GM23338 (cell line): ENCODE results near the gene SMOC2. TPM values are rescaled to one million over a fixed set of nuclear protein-coding genes. Genes with fewer than 3 reads are reported as not detected.

Source experiments
- ATAC-seq: fragments of 200-7000 bp; cut with Tn5 transposase; 3 replicates; pipeline ENCODE4 v1.9.1; 2020
- DNase-seq: peaks from one replicate; pipeline ENCODE4 v3.0.0-alpha.2; 2015; ENCODE audit warnings: low spot score
- H2AFZ ChIP-seq: fragments of 200-600 bp; sonication (generic); 2 replicates; pipeline ENCODE4 v1.8.0; 2016; ENCODE audit warnings: antibody characterized with exemption, mild to moderate bottlenecking, moderate library complexity
- H3F3A ChIP-seq: fragments of 200-600 bp; sonication (generic); replicated peaks from 2 replicates; pipeline ENCODE4 v1.8.0; 2017; ENCODE audit warnings: antibody characterized with exemption, mixed run types, low read depth
- H3K27ac ChIP-seq: fragments of 200-600 bp; sonication (generic); 2 replicates; pipeline ENCODE4 v1.6.1; 2016; ENCODE audit warnings: low read depth
- H3K27me3 ChIP-seq: fragments of 200-600 bp; sonication (generic); 2 replicates; pipeline ENCODE4 v1.8.0; 2016; ENCODE audit warnings: mild to moderate bottlenecking, mixed run types, moderate library complexity; ENCODE audit not compliant: insufficient read depth
- H3K36me3 ChIP-seq: fragments of 200-600 bp; sonication (generic); 2 replicates; pipeline ENCODE4 v1.8.0; 2016; ENCODE audit warnings: mild to moderate bottlenecking; ENCODE audit not compliant: insufficient read depth
- H3K4me1 ChIP-seq: fragments of 200-600 bp; sonication (generic); 2 replicates; pipeline ENCODE4 v1.8.0; 2016; ENCODE audit warnings: mild to moderate bottlenecking, moderate library complexity; ENCODE audit not compliant: insufficient read depth
- H3K4me2 ChIP-seq: fragments of 200-600 bp; sonication (generic); 2 replicates; pipeline ENCODE4 v1.7.1; 2017; ENCODE audit warnings: mixed run types
- H3K4me3 ChIP-seq: fragments of 200-600 bp; sonication (generic); 2 replicates; pipeline ENCODE4 v1.6.1; 2016; ENCODE audit warnings: mixed run types
- H3K79me2 ChIP-seq: fragments of 200-600 bp; sonication (generic); replicated peaks from 2 replicates; pipeline ENCODE4 v1.8.0; 2017; ENCODE audit warnings: mild to moderate bottlenecking; ENCODE audit not compliant: insufficient read depth
- H3K9me2 ChIP-seq: fragments of 200-600 bp; sonication (generic); 2 replicates; pipeline ENCODE4 v1.8.0; 2017; ENCODE audit not compliant: insufficient read depth
- H4K20me1 ChIP-seq: fragments of 200-600 bp; sonication (generic); replicated peaks from 2 replicates; pipeline ENCODE4 v1.8.0; 2017; ENCODE audit warnings: mild to moderate bottlenecking; ENCODE audit not compliant: insufficient read depth
- H3K27ac Mint-ChIP-seq: 2 replicates; pipeline ENCODE4 v1.8.0; 2020; ENCODE audit warnings: inconsistent platforms, mild to moderate bottlenecking, moderate library complexity, mixed read lengths
- H3K27me3 Mint-ChIP-seq: 3 replicates; pipeline ENCODE4 v1.8.0; 2022; ENCODE audit warnings: low read depth, mild to moderate bottlenecking, moderate library complexity, mixed read lengths, inconsistent platforms; ENCODE audit not compliant: insufficient read depth, poor library complexity
- H3K36me3 Mint-ChIP-seq: 3 replicates; pipeline ENCODE4 v1.8.0; 2021; ENCODE audit warnings: low read depth, mild to moderate bottlenecking, inconsistent platforms, moderate library complexity, mixed read lengths
- H3K4me1 Mint-ChIP-seq: 3 replicates; pipeline ENCODE4 v1.8.0; 2020; ENCODE audit warnings: mild to moderate bottlenecking, inconsistent platforms, mixed read lengths
- H3K4me3 Mint-ChIP-seq: 3 replicates; pipeline ENCODE4 v1.8.0; 2021; ENCODE audit warnings: moderate library complexity, mild to moderate bottlenecking, inconsistent platforms, mixed read lengths
- H3K9me3 Mint-ChIP-seq: 3 replicates; pipeline ENCODE4 v1.8.0; 2020; ENCODE audit warnings: moderate library complexity, mild to moderate bottlenecking, inconsistent platforms, mixed read lengths
- CREB1 ChIP-seq: fragments of 250-450 bp; sonication (Bioruptor Pico); IDR thresholded peaks from 2 replicates; pipeline ENCODE4 v1.5.0; 2020; ENCODE audit warnings: low read depth, mild to moderate bottlenecking, moderate library complexity
- CTCF ChIP-seq, 2 experiments: fragments of 200-600 bp in 1 of 2; sonication (generic) in 1 of 2; conservative IDR thresholded peaks; 2 replicates each; pipeline versions ENCODE4 v1.5.1 to v1.6.1; 2016 to 2017; ENCODE audit warnings: antibody characterized with exemption in 2 of 2, low read depth in 2 of 2, mild to moderate bottlenecking in 2 of 2, moderate library complexity in 1 of 2
- ETS1 ChIP-seq: IDR thresholded peaks from 2 replicates; pipeline ENCODE4 v1.6.1; 2016; ENCODE audit warnings: antibody characterized with exemption
- EZH2 ChIP-seq: fragments of 200-600 bp; sonication (generic); IDR thresholded peaks from one replicate; pipeline ENCODE4 v1.8.0; 2017; ENCODE audit warnings: antibody characterized with exemption, mild to moderate bottlenecking, low read depth; ENCODE audit not compliant: unreplicated experiment
- EZH2phosphoT487 ChIP-seq: fragments of 200-600 bp; sonication (generic); IDR thresholded peaks from one replicate; pipeline ENCODE4 v1.8.1; 2018; ENCODE audit warnings: antibody characterized with exemption; ENCODE audit not compliant: unreplicated experiment
- JUNB ChIP-seq: IDR thresholded peaks from one replicate; pipeline ENCODE4 v1.6.1; 2016; ENCODE audit warnings: antibody characterized with exemption; ENCODE audit not compliant: unreplicated experiment
- NANOG ChIP-seq: IDR thresholded peaks from 2 replicates; pipeline ENCODE4 v1.6.1; 2016; ENCODE audit warnings: antibody characterized with exemption, borderline replicate concordance
- POLR2AphosphoS5 ChIP-seq: IDR thresholded peaks from 2 replicates; pipeline ENCODE4 v1.6.1; 2016; ENCODE audit warnings: antibody characterized with exemption, low read depth
- STAT1 ChIP-seq: IDR thresholded peaks from one replicate; pipeline ENCODE4 v1.6.1; 2016; ENCODE audit warnings: antibody characterized with exemption; ENCODE audit not compliant: unreplicated experiment
- ZNF114 ChIP-seq: fragments of 250-450 bp; sonication (Bioruptor Pico); IDR thresholded peaks from 2 replicates; pipeline ENCODE4 v1.5.0; 2020; ENCODE audit warnings: mild to moderate bottlenecking, moderate library complexity
- ZNF331 ChIP-seq: fragments of 250-450 bp; sonication (Bioruptor Pico); IDR thresholded peaks from 2 replicates; pipeline ENCODE4 v1.5.0; 2020; ENCODE audit warnings: low read depth, mild to moderate bottlenecking, moderate library complexity
- ZNF462 ChIP-seq: fragments of 250-450 bp; sonication (Bioruptor Pico); IDR thresholded peaks from 2 replicates; pipeline ENCODE4 v1.5.0; 2020; ENCODE audit warnings: mild to moderate bottlenecking, moderate library complexity
- polyA plus RNA-seq: library from polyadenylated mRNA; unstranded; fragments of >200 nt; fragmentation: Nextera tagmentation; extraction: Ambion mirVana; gene quantifications from 2 replicates; pipeline ENCODE4 v1.2.1, GENCODE V29; 2016
- total RNA-seq: library from RNA; depleted of rRNA; stranded (reverse); fragments of >200 nt; shearing (Covaris generic); gene quantifications from 2 replicates; pipeline ENCODE4 v1.2.3, GENCODE V29; 2014
- TF ChIP-seq, protein P1 (sequence below): IDR thresholded peaks from one replicate; pipeline ENCODE4 v1.6.1; 2018; ENCODE audit warnings: antibody characterized with exemption; ENCODE audit not compliant: unreplicated experiment

The SMOC2 gene
- total and polyA plus RNA-seq, 2 experiments from 2014 or later = 4.3 to 6.5 TPM

DNA sequence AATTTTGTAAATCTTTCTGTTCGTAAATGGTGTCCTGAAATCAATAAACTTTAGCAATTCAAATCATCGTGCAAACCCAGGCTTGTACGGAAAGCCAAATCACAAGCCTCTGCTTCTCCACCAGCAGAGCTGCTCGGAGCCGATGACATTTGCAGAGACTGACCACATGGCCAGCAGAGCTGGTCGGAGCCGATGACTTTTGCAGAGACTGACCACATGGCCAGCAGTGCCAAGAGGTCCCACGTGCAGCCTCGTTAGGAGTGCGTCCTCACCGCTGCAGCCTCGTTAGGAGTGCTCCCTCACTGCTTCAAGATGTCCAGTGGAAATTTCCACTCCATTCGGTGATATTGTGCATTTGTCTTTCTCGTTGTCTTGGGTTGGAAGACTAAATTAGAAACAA is 28.5 kb downstream of the SMOC2 start:
- Mint-ChIP-seq H3K4me1 (peaks cover 13% of the 10 kb centered on the region; the same call in 2 of the 3 replicates), H3K27me3 (peaks cover 5% of the 10 kb centered on the region), H3K9me3 (no peaks in the 10 kb centered on the region), H3K36me3 (no peaks in the 10 kb centered on the region; the same call in 2 of the 3 replicates), H3K4me3 (no peak overlapping the region), H3K27ac (no peak overlapping the region)
- DNase-seq (no peak), ATAC-seq (no peak)
- TF ChIP-seq CREB1 (CRISPR knock-in tag) = no peak
- no peak for TF ChIP-seq ZNF462 (CRISPR knock-in tag)
- no peak for TF ChIP-seq ZNF114 (CRISPR knock-in tag)
- no peak for TF ChIP-seq EZH2
- TF ChIP-seq ZNF331 (CRISPR knock-in tag) = no peak
- TF ChIP-seq JUNB = no peak
- TF ChIP-seq, protein P1, sequence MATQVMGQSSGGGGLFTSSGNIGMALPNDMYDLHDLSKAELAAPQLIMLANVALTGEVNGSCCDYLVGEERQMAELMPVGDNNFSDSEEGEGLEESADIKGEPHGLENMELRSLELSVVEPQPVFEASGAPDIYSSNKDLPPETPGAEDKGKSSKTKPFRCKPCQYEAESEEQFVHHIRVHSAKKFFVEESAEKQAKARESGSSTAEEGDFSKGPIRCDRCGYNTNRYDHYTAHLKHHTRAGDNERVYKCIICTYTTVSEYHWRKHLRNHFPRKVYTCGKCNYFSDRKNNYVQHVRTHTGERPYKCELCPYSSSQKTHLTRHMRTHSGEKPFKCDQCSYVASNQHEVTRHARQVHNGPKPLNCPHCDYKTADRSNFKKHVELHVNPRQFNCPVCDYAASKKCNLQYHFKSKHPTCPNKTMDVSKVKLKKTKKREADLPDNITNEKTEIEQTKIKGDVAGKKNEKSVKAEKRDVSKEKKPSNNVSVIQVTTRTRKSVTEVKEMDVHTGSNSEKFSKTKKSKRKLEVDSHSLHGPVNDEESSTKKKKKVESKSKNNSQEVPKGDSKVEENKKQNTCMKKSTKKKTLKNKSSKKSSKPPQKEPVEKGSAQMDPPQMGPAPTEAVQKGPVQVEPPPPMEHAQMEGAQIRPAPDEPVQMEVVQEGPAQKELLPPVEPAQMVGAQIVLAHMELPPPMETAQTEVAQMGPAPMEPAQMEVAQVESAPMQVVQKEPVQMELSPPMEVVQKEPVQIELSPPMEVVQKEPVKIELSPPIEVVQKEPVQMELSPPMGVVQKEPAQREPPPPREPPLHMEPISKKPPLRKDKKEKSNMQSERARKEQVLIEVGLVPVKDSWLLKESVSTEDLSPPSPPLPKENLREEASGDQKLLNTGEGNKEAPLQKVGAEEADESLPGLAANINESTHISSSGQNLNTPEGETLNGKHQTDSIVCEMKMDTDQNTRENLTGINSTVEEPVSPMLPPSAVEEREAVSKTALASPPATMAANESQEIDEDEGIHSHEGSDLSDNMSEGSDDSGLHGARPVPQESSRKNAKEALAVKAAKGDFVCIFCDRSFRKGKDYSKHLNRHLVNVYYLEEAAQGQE = no peak
- TF ChIP-seq EZH2phosphoT487 = no peak
- TF ChIP-seq POLR2AphosphoS5 = no peak
- no peak for TF ChIP-seq NANOG
- TF ChIP-seq ETS1 = no peak
- TF ChIP-seq STAT1 = no peak
- no peak for TF ChIP-seq CTCF (conservative IDR thresholded peaks at IDR 0.05; ENCODE audit: low read depth in 2 of 2)
- H3K79me2 ChIP-seq = no peaks in the 10 kb centered on the region
- H4K20me1 ChIP-seq = no peaks in the 10 kb centered on the region
- no peak overlapping the region for H2AFZ ChIP-seq
- no peak overlapping the region for H3K4me2 ChIP-seq
- H3K9me2 ChIP-seq = no peaks in the 10 kb centered on the region
- no peak overlapping the region for H3K4me3 ChIP-seq
- no peaks in the 10 kb centered on the region for H3F3A ChIP-seq
- no peaks in the 10 kb centered on the region for H3K27me3 ChIP-seq
- no peak overlapping the region for H3K27ac ChIP-seq
- no peaks in the 10 kb centered on the region for H3K36me3 ChIP-seq
- no peaks in the 10 kb centered on the region for H3K4me1 ChIP-seq
